Lower lobe of right lung (tissue), 2 donors: Measurements from ENCODE around the gene PIK3IP1. TPM values are rescaled to one million over a fixed set of nuclear protein-coding genes. Genes with fewer than 3 reads are reported as not detected.

Experiments used
- ATAC-seq, 2 donors: fragments of 200-7000 bp; cut with Tn5 transposase; one replicate each; pipeline ENCODE4 v1.9.1; 2020 to 2022; ENCODE audit warnings: mild to moderate bottlenecking in 2 of 2, moderate library complexity in 2 of 2
- DNase-seq: peaks from one replicate; pipeline ENCODE4 v3.0.0-alpha.2; 2020
- H3K27ac ChIP-seq: fragments of 200-600 bp; one replicate; pipeline ENCODE4 v1.8.0; 2022
- H3K27me3 ChIP-seq: fragments of 200-600 bp; one replicate; pipeline ENCODE4 v1.8.0; 2022; ENCODE audit warnings: low read depth
- H3K36me3 ChIP-seq: fragments of 200-600 bp; one replicate; pipeline ENCODE4 v1.8.0; 2022; ENCODE audit warnings: mild to moderate bottlenecking
- H3K4me1 ChIP-seq: fragments of 200-600 bp; one replicate; pipeline ENCODE4 v1.8.0; 2022
- H3K4me3 ChIP-seq: fragments of 200-600 bp; one replicate; pipeline ENCODE4 v1.8.0; 2022; ENCODE audit warnings: mild to moderate bottlenecking
- H3K9me3 ChIP-seq: fragments of 200-600 bp; one replicate; pipeline ENCODE4 v1.8.0; 2022
- intact Hi-C: fragments of 100-400 bp; cut with DNase I; formaldehyde crosslinking; loops from one replicate; pipeline ENCODE4 v1.11.0; 2022
- total RNA-seq: library from RNA; stranded (reverse); fragmentation: NEBNext Ultra II Directional; extraction: Animal tissue kit (Norgen Biotek cat#: 25700); gene quantifications from one replicate; pipeline ENCODE4 v1.2.1, GENCODE V29; 2021
- TF ChIP-seq, protein P1 (sequence below): fragments of 200-600 bp; IDR thresholded peaks from one replicate; pipeline ENCODE4 v1.8.0; 2022; ENCODE audit warnings: antibody characterized with exemption, mild to moderate bottlenecking
- donor health status: DM: no; HTN: yes; CAD: no; lungs with severe emphysema.

The PIK3IP1 gene
- total RNA-seq, 1 donor from 2014 or later = 54.9 TPM

DNA sequence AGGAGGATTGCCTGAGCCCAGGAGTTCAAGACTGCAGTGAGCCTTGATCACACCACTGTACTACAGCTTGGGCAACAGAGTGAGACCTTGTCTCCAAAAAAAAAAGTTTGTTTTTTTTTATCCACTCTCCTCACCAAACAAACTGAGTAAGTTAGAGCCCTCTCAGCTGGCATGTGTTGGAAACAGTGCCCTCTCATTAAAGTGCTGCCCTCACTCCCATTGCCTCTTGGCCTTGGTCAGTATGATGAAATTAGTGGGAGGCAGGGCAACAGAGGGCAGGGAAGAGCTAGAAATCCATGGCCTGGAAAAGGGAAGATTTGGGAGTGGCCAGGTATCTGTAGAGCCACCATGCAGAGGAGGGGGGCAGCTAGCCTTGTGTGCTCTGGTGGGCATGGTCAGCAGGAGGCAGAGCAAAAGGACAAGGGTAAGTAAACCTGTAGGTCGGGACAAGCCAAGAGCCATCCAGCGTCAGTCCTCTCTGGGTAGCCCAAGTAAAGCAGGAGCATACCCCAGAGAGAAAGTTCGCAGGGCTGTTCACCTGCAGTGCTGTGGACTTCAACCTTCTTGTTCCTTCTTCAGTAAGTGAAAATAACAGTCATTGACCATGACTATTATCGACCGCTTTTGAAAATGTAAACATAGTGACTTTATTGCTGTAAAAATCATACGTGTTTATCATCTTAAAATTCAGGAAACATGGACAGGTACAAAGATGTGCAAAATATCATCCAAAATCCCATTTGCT lies 28.2 kb downstream of the PIK3IP1 start:
- no peak for DNase-seq
- ATAC-seq = no peak
- H3K4me1 ChIP-seq = no peaks in the 10 kb centered on the region
- TF ChIP-seq, protein P1, sequence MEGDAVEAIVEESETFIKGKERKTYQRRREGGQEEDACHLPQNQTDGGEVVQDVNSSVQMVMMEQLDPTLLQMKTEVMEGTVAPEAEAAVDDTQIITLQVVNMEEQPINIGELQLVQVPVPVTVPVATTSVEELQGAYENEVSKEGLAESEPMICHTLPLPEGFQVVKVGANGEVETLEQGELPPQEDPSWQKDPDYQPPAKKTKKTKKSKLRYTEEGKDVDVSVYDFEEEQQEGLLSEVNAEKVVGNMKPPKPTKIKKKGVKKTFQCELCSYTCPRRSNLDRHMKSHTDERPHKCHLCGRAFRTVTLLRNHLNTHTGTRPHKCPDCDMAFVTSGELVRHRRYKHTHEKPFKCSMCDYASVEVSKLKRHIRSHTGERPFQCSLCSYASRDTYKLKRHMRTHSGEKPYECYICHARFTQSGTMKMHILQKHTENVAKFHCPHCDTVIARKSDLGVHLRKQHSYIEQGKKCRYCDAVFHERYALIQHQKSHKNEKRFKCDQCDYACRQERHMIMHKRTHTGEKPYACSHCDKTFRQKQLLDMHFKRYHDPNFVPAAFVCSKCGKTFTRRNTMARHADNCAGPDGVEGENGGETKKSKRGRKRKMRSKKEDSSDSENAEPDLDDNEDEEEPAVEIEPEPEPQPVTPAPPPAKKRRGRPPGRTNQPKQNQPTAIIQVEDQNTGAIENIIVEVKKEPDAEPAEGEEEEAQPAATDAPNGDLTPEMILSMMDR = no peak
- H3K4me3 ChIP-seq = no peak overlapping the region
- peaks cover 98% of the 10 kb centered on the region for H3K36me3 ChIP-seq
- no peaks in the 10 kb centered on the region for H3K9me3 ChIP-seq
- H3K27me3 ChIP-seq = no peaks in the 10 kb centered on the region
- intact Hi-C loops = no loop called here
- H3K27ac ChIP-seq = no peak overlapping the region

DNA sequence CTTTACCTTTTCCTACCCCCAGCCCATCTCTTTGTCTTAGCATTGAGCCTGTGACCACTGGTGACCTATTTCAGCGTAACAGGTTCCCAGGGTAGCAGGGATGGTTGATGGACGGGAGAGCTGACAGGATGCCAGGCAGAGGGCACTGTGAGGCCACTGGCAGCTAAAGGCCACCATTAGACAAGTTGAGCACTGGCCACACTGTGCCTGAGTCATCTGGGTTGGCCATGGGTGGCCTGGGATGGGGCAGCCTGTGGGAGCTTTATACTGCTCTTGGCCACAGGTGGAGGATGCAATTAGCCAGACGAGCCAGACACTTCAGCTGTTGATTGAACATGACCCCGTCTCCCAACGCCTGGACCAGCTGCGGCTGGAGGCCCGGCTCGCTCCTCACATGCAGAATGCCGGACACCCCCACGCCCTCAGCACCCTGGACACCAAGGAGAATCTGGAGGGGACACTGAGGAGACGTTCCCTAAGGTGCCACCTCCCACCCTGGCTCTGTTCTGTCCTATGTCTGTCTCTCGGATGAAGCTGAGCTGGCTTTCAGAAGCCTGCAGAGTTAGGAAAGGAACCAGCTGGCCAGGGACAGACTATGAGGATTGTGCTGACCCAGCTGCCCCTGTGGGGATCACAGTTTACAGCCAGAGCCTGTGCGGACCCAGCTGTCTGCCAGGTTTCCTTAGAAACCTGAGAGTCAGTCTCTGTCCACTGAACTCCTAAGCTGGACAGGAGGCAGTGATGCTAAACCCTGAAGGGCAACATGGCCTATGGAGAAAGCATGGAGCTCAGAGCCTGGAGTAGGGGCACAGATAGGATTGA lies 29.8 kb downstream of the PIK3IP1 start:
- TF ChIP-seq, protein P1 = no peak
- peaks cover 95% of the 10 kb centered on the region for H3K36me3 ChIP-seq
- no peaks in the 10 kb centered on the region for H3K27me3 ChIP-seq
- H3K27ac ChIP-seq = no peak overlapping the region
- DNase-seq (no peak), ATAC-seq (no peak)
- intact Hi-C loops = no loop called here
- H3K9me3 ChIP-seq = no peaks in the 10 kb centered on the region
- H3K4me3 ChIP-seq = no peak overlapping the region
- no peaks in the 10 kb centered on the region for H3K4me1 ChIP-seq

DNA sequence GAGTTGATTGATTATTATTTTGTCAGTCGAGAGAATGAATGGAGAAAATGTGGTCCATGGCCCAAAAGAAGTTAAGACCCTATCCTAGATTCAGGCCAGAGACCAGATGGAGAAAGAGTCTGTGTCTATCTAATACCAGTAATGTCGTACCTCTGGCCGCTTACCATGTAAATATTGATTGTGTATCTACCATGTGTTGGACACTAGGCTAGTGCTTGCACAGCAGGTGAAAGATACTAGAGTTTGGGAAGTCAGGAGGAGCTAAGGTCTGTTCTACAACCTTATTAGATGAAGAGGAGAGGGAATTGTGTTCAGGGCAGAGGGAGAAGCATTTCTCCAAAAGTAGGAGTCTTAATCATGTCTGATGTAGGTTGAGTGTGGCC lies 31.8 kb downstream of the PIK3IP1 start:
- TF ChIP-seq, protein P1 = no peak
- Histone ChIP-seq H3K36me3 (peaks cover 75% of the 10 kb centered on the region), H3K4me1 (no peaks in the 10 kb centered on the region), H3K27me3 (no peaks in the 10 kb centered on the region), H3K27ac (no peak overlapping the region), H3K4me3 (no peak overlapping the region), H3K9me3 (no peaks in the 10 kb centered on the region)
- intact Hi-C loops = no loop called here
- ATAC-seq (no peak), DNase-seq (no peak)

DNA sequence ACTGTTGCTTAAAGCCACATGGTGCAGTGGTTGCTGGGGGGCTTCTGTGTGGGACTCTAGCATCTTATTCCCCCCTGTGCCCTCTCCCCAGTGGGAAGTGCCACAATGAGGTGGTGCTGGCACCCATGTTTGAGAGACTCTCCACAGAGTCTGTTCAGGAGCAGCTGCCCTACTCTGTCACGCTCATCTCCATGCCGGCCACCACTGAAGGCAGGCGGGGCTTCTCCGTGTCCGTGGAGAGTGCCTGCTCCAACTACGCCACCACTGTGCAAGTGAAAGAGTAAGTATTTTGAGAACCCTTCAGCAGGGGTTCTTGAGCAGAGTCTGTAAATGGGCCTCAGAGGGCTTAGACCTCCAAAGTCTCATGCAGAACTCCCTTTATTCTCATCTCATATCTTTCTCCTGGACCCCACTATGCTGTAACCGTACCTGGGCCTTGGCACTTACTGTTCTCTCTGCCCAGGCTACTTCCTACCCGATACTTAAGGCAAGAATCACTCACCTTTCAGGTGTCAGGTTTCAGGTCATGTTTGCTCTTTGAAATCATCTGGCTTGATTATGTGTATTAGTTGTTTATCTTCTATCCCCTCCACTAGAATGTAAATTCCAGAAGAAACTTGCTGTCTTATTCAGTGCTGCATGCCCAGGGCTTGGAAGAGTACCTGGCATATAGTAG lies 32.4 kb downstream of the PIK3IP1 start:
- H3K4me3 ChIP-seq = no peak overlapping the region
- no peaks in the 10 kb centered on the region for H3K4me1 ChIP-seq
- ATAC-seq = peak; percentile 47 to 56
- no peaks in the 10 kb centered on the region for H3K9me3 ChIP-seq
- TF ChIP-seq, protein P1 = no peak
- no peaks in the 10 kb centered on the region for H3K27me3 ChIP-seq
- peaks cover 70% of the 10 kb centered on the region for H3K36me3 ChIP-seq
- H3K27ac ChIP-seq = no peak overlapping the region
- no peak for DNase-seq
- intact Hi-C loops = no loop called here

DNA sequence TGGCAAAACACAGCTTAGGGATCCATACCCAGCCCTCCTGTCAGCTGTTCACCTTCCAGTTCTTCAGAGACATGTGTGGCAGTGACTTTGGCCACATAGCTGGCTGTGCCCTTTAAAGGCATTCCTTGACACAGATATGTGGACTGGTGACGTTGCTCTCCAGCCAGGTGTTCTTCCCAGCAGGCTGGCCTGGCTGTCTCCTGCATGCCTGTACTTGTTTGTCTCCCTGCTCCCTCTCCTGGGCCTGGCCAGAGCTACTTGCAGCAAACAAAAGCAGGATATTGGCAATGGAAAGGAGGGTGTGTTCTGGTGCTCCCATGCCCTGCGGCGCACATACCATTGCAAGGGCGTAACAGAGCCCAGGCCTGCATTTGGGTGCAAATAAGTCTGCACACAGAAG lies 38.3 kb downstream of the PIK3IP1 start:
- ATAC-seq = peak; percentile 78 to 90
- Histone ChIP-seq H3K27me3 (no peaks in the 10 kb centered on the region), H3K9me3 (no peaks in the 10 kb centered on the region), H3K4me1 (peaks cover 54% of the 10 kb centered on the region), H3K4me3 (no peak overlapping the region), H3K36me3 (peaks cover 10% of the 10 kb centered on the region), H3K27ac (peak overlapping the region; percentile 69)
- intact Hi-C loops = no loop called here
- peak; percentile 81 for DNase-seq
- TF ChIP-seq, protein P1 = no peak
